T-cell (primary cell): ENCODE results near the gene TTC7B. TPM values are rescaled to one million over a fixed set of nuclear protein-coding genes. Genes with fewer than 3 reads are reported as not detected.

Experiments used
- ATAC-seq, 4 experiments: fragments of 200-7000 bp in 3 of 4; fragments of 150-1000 bp in 1 of 4; cut with Tn5 transposase; replicated peaks in 1 of 4; 1 replicate in 3 of 4; 2 replicates in 1 of 4; pipeline ENCODE4 v1.10.0; 2021; ENCODE audit warnings: moderate library complexity in 3 of 4, mild to moderate bottlenecking in 2 of 4, moderate number of reproducible peaks in 1 of 4
- CTCF ChIA-PET, 2 donors: fragments of 300-600 bp; sonication (Branson Sonifier 250); formaldehyde crosslinking; loops; one replicate each; lab custom pipeline; 2022; ENCODE audit warnings: antibody characterized with exemption in 2 of 2; lab: Charles Lee
- POLR2A ChIA-PET, 2 donors: fragments of 300-600 bp; sonication (Branson Sonifier 250); formaldehyde crosslinking; loops; one replicate each; lab custom pipeline; 2022; ENCODE audit warnings: antibody characterized with exemption in 2 of 2; lab: Charles Lee
- DNase-seq, 35 experiments: peaks; one replicate each; pipeline versions ENCODE4 v3.0.0 to v3.0.0-alpha.2; 2013 to 2023
- H3K27ac ChIP-seq: one replicate; pipeline ENCODE4 v1.5.1; 2013; ENCODE audit warnings: low read length
- H3K27me3 ChIP-seq, 2 experiments: replicated peaks in 1 of 2; 1 replicate in 1 of 2; 2 replicates in 1 of 2; pipeline versions ENCODE4 v1.6.1 to v1.7.0; 2013; ENCODE audit warnings: low read length in 1 of 2, mixed read lengths in 1 of 2; ENCODE audit not compliant: control insufficient read depth in 2 of 2, insufficient read depth in 2 of 2; ENCODE audit errors: extremely low read depth in 1 of 2
- H3K36me3 ChIP-seq, 2 donors: 1 replicate in 1 of 2; 2 replicates in 1 of 2; pipeline versions ENCODE4 v1.6.1 to v1.7.0; 2013; ENCODE audit warnings: low read length in 1 of 2; ENCODE audit not compliant: control insufficient read depth in 2 of 2, insufficient read depth in 1 of 2; ENCODE audit errors: extremely low read depth in 1 of 2
- H3K4me1 ChIP-seq, 2 experiments: 1 replicate in 1 of 2; 2 replicates in 1 of 2; pipeline versions ENCODE4 v1.6.1 to v1.7.0; 2013; ENCODE audit warnings: low read length in 2 of 2, mixed read lengths in 1 of 2; ENCODE audit not compliant: insufficient read depth in 2 of 2, control insufficient read depth in 1 of 2; ENCODE audit errors: extremely low read depth in 1 of 2
- H3K4me3 ChIP-seq, 2 donors: 1 replicate in 1 of 2; 2 replicates in 1 of 2; pipeline versions ENCODE4 v1.5.1 to v1.7.0; 2013; ENCODE audit warnings: mild to moderate bottlenecking in 2 of 2, low read length in 1 of 2, moderate library complexity in 1 of 2; ENCODE audit not compliant: control insufficient read depth in 1 of 2; ENCODE audit errors: extremely low read depth in 1 of 2
- H3K9me3 ChIP-seq: 2 replicates; pipeline ENCODE4 v1.7.0; 2013
- H3K27ac Mint-ChIP-seq, 2 donors: one replicate each; pipeline ENCODE4 v1.8.0; 2020 to 2021; ENCODE audit warnings: mild to moderate bottlenecking in 2 of 2, mixed read lengths in 2 of 2
- H3K27me3 Mint-ChIP-seq, 2 donors: one replicate each; pipeline ENCODE4 v1.8.0; 2021 to 2022; ENCODE audit warnings: mixed read lengths in 2 of 2
- H3K36me3 Mint-ChIP-seq: one replicate; pipeline ENCODE4 v1.8.0; 2021; ENCODE audit warnings: mixed read lengths
- H3K4me1 Mint-ChIP-seq, 3 donors: one replicate each; pipeline ENCODE4 v1.8.0; 2020 to 2022; ENCODE audit warnings: mixed read lengths in 3 of 3, mild to moderate bottlenecking in 1 of 3
- H3K4me3 Mint-ChIP-seq, 3 donors: one replicate each; pipeline ENCODE4 v1.8.0; 2020 to 2022; ENCODE audit warnings: mild to moderate bottlenecking in 3 of 3, mixed read lengths in 3 of 3, moderate library complexity in 3 of 3
- H3K9me3 Mint-ChIP-seq, 3 donors: one replicate each; pipeline ENCODE4 v1.8.0; 2020 to 2022; ENCODE audit warnings: mixed read lengths in 3 of 3
- WGBS: methylation state at CpG from one replicate; pipeline ENCODE4 v1.1.5; 2013; ENCODE audit warnings: missing lambda C conversion rate; ENCODE audit not compliant: insufficient coverage; 5-methylcytosine and 5-hydroxymethylcytosine counted together
- total RNA-seq, 35 experiments: library from RNA in 6 of 35; stranded (reverse) in 6 of 35; fragments of 120-200 nt in 1 of 35; gene quantifications; one replicate each; pipeline versions ENCODE4 v1.2.1 to v1.2.4 and lab custom pipeline; 2013 to 2026

TTC7B gene
- total RNA-seq, 5 donors from 2014 or later (not counting 1 experiment from before 2014, with no cell fraction given): 1.5 to 2.6 (median 1.7) TPM

- POLR2A ChIA-PET: no interaction called here
- Mint-ChIP-seq H3K27ac (no peak overlapping the region), H3K4me1 (no peaks in the 10 kb centered on the region), H3K9me3 (no peaks in the 10 kb centered on the region), H3K36me3 (no peaks in the 10 kb centered on the region), H3K4me3 (no peak overlapping the region), H3K27me3 (no peaks in the 10 kb centered on the region)
- CTCF ChIA-PET: no interaction called here
- 90% methylated on average over 28 of the region's 29 CpGs for WGBS
- peaks cover 0 to 4% of the 10 kb centered on the region in 2 experiments for H3K27me3 ChIP-seq
- DNase-seq (no peak), ATAC-seq (no peak)
- H3K27ac ChIP-seq: no peak overlapping the region
- no peaks in the 10 kb centered on the region for H3K4me1 ChIP-seq
- no peaks in the 10 kb centered on the region for H3K36me3 ChIP-seq
- H3K4me3 ChIP-seq: no peak overlapping the region
- H3K9me3 ChIP-seq: no peaks in the 10 kb centered on the region
Measured at GRCh38 chr14:90573385-90574105, 242.7 kb downstream of the TTC7B start.

GRCh38 chr14:90572441-90573150 lies 243.6 kb downstream of the TTC7B start:
- no peak overlapping the region for H3K4me3 ChIP-seq
- CTCF ChIA-PET: no interaction called here
- H3K27me3 Mint-ChIP-seq: no peaks in the 10 kb centered on the region
- ATAC-seq (no peak), DNase-seq (no peak)
- H3K27ac Mint-ChIP-seq: no peak overlapping the region
- no peaks in the 10 kb centered on the region for H3K9me3 Mint-ChIP-seq
- H3K4me3 Mint-ChIP-seq: no peak overlapping the region
- no peaks in the 10 kb centered on the region for H3K27me3 ChIP-seq
- 80% methylated on average over 4 of the region's 11 CpGs for WGBS
- no peaks in the 10 kb centered on the region for H3K9me3 ChIP-seq
- H3K36me3 Mint-ChIP-seq: no peaks in the 10 kb centered on the region
- no peak overlapping the region for H3K27ac ChIP-seq
- POLR2A ChIA-PET: no interaction called here
- H3K4me1 Mint-ChIP-seq: no peaks in the 10 kb centered on the region
- no peaks in the 10 kb centered on the region for H3K4me1 ChIP-seq
- no peaks in the 10 kb centered on the region for H3K36me3 ChIP-seq

- H3K27ac Mint-ChIP-seq: no peak overlapping the region
- H3K27me3 Mint-ChIP-seq: no peaks in the 10 kb centered on the region
- Histone ChIP-seq H3K4me3 (no peak overlapping the region), H3K36me3 (no peaks in the 10 kb centered on the region), H3K27me3 (no peaks in the 10 kb centered on the region), H3K27ac (no peak overlapping the region), H3K4me1 (no peaks in the 10 kb centered on the region), H3K9me3 (no peaks in the 10 kb centered on the region)
- no peaks in the 10 kb centered on the region for H3K4me1 Mint-ChIP-seq
- POLR2A ChIA-PET: no interaction called here
- WGBS: 78% methylated on average over 10 of the region's 13 CpGs
- CTCF ChIA-PET: no interaction called here
- ATAC-seq: no peak
- H3K4me3 Mint-ChIP-seq: no peak overlapping the region
- DNase-seq: no peak
- H3K9me3 Mint-ChIP-seq: no peaks in the 10 kb centered on the region
- H3K36me3 Mint-ChIP-seq: no peaks in the 10 kb centered on the region
Measured at GRCh38 chr14:90571149-90571947, 244.9 kb downstream of the TTC7B start.

- Mint-ChIP-seq H3K9me3 (no peaks in the 10 kb centered on the region), H3K4me3 (no peak overlapping the region), H3K27me3 (no peaks in the 10 kb centered on the region), H3K36me3 (no peaks in the 10 kb centered on the region), H3K4me1 (no peaks in the 10 kb centered on the region), H3K27ac (no peak overlapping the region)
- Histone ChIP-seq H3K27ac (no peak overlapping the region), H3K36me3 (no peaks in the 10 kb centered on the region), H3K27me3 (no peaks in the 10 kb centered on the region), H3K4me3 (no peak overlapping the region), H3K9me3 (no peaks in the 10 kb centered on the region), H3K4me1 (no peaks in the 10 kb centered on the region)
- ATAC-seq: no peak
- ChIA-PET POLR2A (no interaction called here), CTCF (no interaction called here)
- WGBS: 95% methylated on average over 17 of the region's 17 CpGs
- DNase-seq: no peak
Measured at GRCh38 chr14:90570461-90570860, 245.8 kb downstream of the TTC7B start.

GRCh38 chr14:90569606-90570387 lies 246.4 kb downstream of the TTC7B start:
- ChIA-PET POLR2A (no interaction called here), CTCF (no interaction called here)
- no peak overlapping the region for H3K4me3 Mint-ChIP-seq

GRCh38 chr14:90569201-90569600 lies 247.0 kb downstream of the TTC7B start:
- WGBS: 43% methylated on average over 1 of the region's 5 CpGs

More at GRCh38 chr14:90569606-90570387, 246.4 kb downstream of the TTC7B start:
- no peak overlapping the region for H3K4me3 ChIP-seq
- WGBS: 88% methylated on average over 7 of the region's 9 CpGs
- Mint-ChIP-seq H3K27ac (no peak overlapping the region), H3K36me3 (no peaks in the 10 kb centered on the region), H3K27me3 (no peaks in the 10 kb centered on the region), H3K9me3 (no peaks in the 10 kb centered on the region), H3K4me1 (no peaks in the 10 kb centered on the region)
- no peaks in the 10 kb centered on the region for H3K27me3 ChIP-seq
- H3K9me3 ChIP-seq: no peaks in the 10 kb centered on the region
- H3K36me3 ChIP-seq: no peaks in the 10 kb centered on the region
- H3K27ac ChIP-seq: no peak overlapping the region
- ATAC-seq (no peak), DNase-seq (no peak)
- H3K4me1 ChIP-seq: no peaks in the 10 kb centered on the region

More at GRCh38 chr14:90569201-90569600, 247.0 kb downstream of the TTC7B start:
- Histone ChIP-seq H3K27ac (no peak overlapping the region), H3K9me3 (no peaks in the 10 kb centered on the region), H3K4me1 (no peaks in the 10 kb centered on the region), H3K36me3 (no peaks in the 10 kb centered on the region), H3K27me3 (no peaks in the 10 kb centered on the region), H3K4me3 (no peak overlapping the region)
- H3K4me3 Mint-ChIP-seq: no peak overlapping the region
- DNase-seq (no peak), ATAC-seq (no peak)
- no peak overlapping the region for H3K27ac Mint-ChIP-seq
- H3K27me3 Mint-ChIP-seq: no peaks in the 10 kb centered on the region
- no peaks in the 10 kb centered on the region for H3K9me3 Mint-ChIP-seq
- no peaks in the 10 kb centered on the region for H3K4me1 Mint-ChIP-seq
- CTCF ChIA-PET: no interaction called here
- POLR2A ChIA-PET: no interaction called here
- no peaks in the 10 kb centered on the region for H3K36me3 Mint-ChIP-seq
